ENCODE measurements around the gene PLCD4. TPM values are rescaled to one million over a fixed set of nuclear protein-coding genes. Genes with fewer than 3 reads are reported as not detected.

PLCD4 gene
- total RNA-seq, 1 experiment from 2014 or later = 0.42 TPM

DNA sequence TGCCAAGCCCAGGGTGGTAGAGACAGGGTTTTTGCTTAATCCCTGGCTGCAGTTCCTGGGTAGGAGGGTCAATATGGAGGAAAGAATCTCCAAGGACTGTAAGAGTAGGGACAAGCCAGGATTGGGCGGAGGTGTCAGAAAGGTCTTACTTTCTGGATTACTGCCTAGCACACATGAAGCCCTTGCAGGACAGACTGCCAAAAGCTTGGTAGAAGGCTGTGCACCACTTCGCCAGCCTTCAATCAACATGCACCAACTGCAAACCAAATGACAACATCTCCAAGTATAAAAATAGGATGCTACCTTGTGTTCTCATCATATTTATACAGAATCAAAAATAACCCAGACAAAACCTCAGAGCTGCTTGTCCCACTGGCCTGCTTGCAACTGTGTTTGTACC is 48.1 kb downstream of the PLCD4 start:
- Histone ChIP-seq H3K27me3 (ENCODE audit: insufficient read depth, low read length) (no peaks in the 10 kb centered on the region), H3K9me3 (ENCODE audit: control insufficient read depth, low read depth, low read length) (no peaks in the 10 kb centered on the region), H2AFZ (ENCODE audit: low read length) (no peak overlapping the region), H3K23ac (ENCODE audit: insufficient read length, low read depth, low read length) (no peak overlapping the region), H3K27ac (ENCODE audit: insufficient read length, low read depth, low read length) (no peak overlapping the region), H2BK12ac (ENCODE audit: insufficient read length, low read depth, low read length) (no peak overlapping the region), H3K4me1 (ENCODE audit: insufficient read depth, low read length) (peaks cover 2% of the 10 kb centered on the region; the same call in 1 of the 2 replicates), H3T11ph (ENCODE audit: low read length) (no peak overlapping the region), H3K23me2 (ENCODE audit: insufficient read length, low read depth, low read length, poor library complexity, severe bottlenecking) (peaks cover 11% of the 10 kb centered on the region), H2BK5ac (ENCODE audit: insufficient read length, low read length) (no peak overlapping the region), H4K8ac (replicated peaks; ENCODE audit: insufficient read length, low read depth, low read length) (no peak overlapping the region), H2AK5ac (ENCODE audit: insufficient read length, low read length) (no peak overlapping the region), H3K4ac (ENCODE audit: low read depth, low read length) (no peak overlapping the region), H4K20me1 (ENCODE audit: control insufficient read depth, insufficient read depth, insufficient read length) (no peaks in the 10 kb centered on the region), H3K56ac (ENCODE audit: insufficient read length, low read depth, low read length) (no peak overlapping the region), H2BK20ac (ENCODE audit: low read depth, low read length, poor library complexity, severe bottlenecking) (no peak overlapping the region), H3K79me2 (ENCODE audit: insufficient read depth, low read length) (no peaks in the 10 kb centered on the region), H4K91ac (ENCODE audit: insufficient read length, low read depth, low read length) (no peak overlapping the region), H2BK120ac (ENCODE audit: low read depth, low read length, poor library complexity, severe bottlenecking) (no peak overlapping the region), H2BK15ac (ENCODE audit: low read depth, low read length) (no peak overlapping the region), H4K5ac (ENCODE audit: insufficient read length, low read depth, low read length) (no peak overlapping the region), H3K14ac (ENCODE audit: insufficient read depth, low read length) (no peak overlapping the region), H3K79me1 (ENCODE audit: insufficient read depth, low read depth, low read length, poor library complexity, severe bottlenecking) (no peaks in the 10 kb centered on the region), H3K9ac (ENCODE audit: extremely low read depth, insufficient read length, low read length) (no peak overlapping the region), H3K18ac (ENCODE audit: insufficient read length, low read depth, low read length) (no peak overlapping the region), H3K4me2 (ENCODE audit: insufficient read depth, insufficient read length, low read length) (no peak overlapping the region)
- H3K27ac Mint-ChIP-seq = no peak overlapping the region
- H3K36me3 Mint-ChIP-seq (ENCODE audit: insufficient read depth in 1 of 3, low read depth in 3 of 3) = peaks cover 15 to 64% (median 52%) of the 10 kb centered on the region in 3 experiments; a peak in 6 of 7 replicates
- peaks cover 11 to 12% of the 10 kb centered on the region in 2 experiments for H3K4me1 Mint-ChIP-seq
- no peaks in the 10 kb centered on the region; a peak in 1 of 5 replicates for H3K9me3 Mint-ChIP-seq
- DNase-seq = no peak
- no peaks in the 10 kb centered on the region for H3K27me3 Mint-ChIP-seq (ENCODE audit: low read depth)
- TF ChIP-seq CTCF (conservative IDR thresholded peaks at IDR 0.05) = no peak
- H3K4me3 Mint-ChIP-seq = no peak overlapping the region
- whole genome bisulfite sequencing (ENCODE audit: extremely low coverage, insufficient read length, low lambda C conversion rate) = no CpG with 5 or more reads among the region's 2 CpGs
